ENCODE measurements around the gene RTN4.

Gene RTN4

GRCh38 chr2:54966837-54967236 is 83.4 kb downstream of the RTN4 start:
- no peak for DNase-seq

DNA sequence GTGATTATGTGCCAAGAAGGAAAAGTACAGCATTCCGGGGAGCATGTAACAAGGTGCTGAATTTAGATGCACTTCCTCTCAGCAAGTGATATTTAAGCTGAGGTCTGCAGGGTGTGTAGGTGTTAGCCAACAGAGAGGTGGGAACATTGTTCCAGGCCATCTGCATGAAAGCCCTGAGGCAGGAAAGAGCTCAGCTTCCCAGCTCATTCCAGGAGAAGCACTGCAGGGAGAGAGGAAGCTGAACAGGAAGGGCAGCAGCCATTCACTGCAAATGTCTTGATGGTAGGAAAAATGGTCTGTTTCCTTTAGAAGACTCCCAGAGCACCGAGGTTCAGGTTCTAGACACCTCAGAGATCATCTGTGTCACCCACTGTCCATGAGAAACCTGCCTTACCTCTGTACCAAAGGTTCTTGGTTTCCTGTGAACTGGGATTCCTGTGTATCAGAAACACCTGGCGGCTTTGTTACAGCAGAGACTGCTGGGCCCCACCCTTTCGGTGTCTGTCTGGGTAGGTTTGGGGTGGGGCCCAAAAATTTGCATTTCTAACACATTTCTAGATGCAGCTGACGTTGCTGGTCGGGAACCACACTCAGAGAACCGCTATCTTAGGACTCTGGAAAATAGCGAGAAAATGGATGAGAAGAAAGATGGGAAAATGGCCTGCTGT is 84.0 kb downstream of the RTN4 start:
- DNase-seq: no peak

DNA sequence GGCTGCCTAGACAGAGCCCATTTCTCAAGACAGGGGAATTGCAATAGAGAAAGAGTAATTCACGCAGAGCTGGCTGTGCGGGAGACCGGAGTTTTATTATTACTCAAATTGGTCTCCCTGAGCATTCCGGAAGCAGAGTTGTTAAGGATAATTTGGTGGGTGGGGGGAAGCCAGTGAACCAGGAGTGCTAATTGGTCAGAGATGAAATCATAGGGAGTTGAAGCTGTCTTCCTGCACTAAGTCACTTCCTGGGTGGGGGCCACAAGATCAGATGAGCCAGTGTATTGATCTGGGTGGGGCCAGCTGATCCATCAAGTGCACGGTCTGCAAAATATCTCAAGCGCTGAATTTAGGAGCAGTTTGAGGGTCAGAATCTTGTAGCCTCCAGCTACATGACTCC is 84.8 kb downstream of the RTN4 start:
- no peak for DNase-seq

GRCh38 chr2:54964816-54965215 is 85.4 kb downstream of the RTN4 start:
- no peak for DNase-seq

DNA sequence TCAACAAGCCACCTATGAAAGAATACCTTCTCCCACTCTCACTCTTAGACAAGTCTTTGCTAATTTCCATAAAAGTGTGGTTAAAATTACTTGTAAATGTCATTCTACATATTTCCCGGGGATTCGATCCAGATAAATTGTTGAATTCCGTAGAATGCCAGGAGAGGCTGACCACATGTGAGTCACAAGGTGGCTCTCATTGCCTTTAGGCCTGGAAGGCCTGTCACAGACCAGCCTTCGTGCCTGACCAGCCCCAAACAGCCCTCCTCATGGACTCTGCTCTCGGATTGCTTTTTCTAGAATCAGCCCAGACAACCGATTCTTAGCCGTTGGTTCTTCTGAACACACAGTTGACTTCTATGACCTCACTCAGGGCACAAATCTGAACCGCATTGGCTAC is 86.0 kb downstream of the RTN4 start:
- no peak for DNase-seq

GRCh38 chr2:54963476-54963875 is 86.8 kb downstream of the RTN4 start:
- no peak for DNase-seq

DNA sequence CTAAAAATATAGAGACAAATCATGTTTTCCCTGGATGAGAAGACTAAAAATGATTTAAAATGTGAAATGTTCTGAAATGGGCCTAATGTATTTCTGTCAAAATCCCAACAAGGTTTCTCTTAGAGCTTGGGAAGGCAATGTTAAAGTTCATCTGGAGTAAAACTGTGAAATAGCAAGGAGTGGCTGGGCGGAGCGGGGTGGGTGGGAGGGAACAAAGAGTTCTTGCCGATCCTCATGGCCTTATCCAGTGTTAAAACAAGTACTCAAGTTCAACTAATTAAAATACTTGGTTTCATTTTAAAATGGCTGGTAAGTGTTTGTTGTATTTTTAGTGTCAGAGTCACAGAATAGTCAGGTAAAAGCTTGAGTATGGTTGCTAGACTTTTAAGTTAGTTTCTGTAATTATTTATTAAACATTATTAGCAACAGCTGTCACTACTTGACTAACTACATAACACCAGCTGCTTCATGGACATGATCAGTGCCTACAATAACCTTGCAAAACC is 87.3 kb downstream of the RTN4 start:
- DNase-seq: no peak

GRCh38 chr2:54962511-54962910 is 87.7 kb downstream of the RTN4 start:
- no peak for DNase-seq

DNA sequence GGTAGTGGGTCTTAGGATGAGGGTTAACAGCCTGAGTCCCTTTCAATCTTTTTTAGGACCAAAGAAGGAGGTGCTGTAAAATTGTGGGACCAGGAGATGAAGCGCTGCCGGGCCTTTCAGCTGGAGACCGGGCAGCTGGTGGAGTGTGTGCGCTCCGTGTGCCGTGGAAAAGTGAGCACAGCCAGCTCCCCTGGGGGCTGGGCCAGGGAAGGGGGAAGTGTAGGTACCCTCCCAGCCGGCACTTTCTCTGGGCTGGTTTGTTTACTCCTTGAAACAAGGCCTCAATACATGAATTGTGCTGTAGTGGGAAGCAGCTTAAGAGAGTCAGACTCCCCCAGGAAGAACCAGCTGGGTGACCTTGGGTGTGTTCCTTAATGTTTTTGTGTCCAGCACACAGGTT is 90.1 kb downstream of the RTN4 start:
- DNase-seq: no peak

DNA sequence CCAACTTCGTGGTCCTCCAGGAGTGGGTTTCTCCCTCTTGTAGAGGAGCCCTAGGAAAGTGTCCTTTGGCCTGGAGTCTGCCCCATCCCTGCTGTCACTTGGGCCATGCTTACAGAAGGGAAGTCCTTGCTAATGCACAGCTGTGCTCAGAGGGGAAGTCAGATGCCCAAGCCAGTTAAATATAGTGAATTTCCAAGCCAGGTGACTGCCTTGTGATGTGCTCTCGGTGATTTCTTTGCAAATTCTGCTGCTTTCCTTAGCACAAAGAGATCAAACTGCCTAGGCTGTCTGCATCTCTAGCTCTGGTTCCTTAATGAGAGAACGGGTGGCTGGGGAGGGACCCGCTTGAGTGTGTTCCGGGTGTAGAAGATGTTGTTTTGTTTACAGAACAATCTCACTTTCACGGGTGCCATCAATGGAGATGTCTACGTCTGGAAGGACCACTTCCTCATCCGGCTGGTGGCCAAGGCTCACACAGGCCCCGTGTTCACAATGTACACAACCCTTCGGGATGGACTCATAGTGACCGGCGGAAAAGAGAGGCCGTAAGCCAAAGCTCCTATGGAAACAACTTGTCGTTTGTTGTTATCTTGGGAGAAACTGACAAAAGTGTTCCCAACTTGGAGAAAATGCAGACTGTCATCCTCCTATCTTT is 91.4 kb downstream of the RTN4 start:
- DNase-seq: no peak

DNA sequence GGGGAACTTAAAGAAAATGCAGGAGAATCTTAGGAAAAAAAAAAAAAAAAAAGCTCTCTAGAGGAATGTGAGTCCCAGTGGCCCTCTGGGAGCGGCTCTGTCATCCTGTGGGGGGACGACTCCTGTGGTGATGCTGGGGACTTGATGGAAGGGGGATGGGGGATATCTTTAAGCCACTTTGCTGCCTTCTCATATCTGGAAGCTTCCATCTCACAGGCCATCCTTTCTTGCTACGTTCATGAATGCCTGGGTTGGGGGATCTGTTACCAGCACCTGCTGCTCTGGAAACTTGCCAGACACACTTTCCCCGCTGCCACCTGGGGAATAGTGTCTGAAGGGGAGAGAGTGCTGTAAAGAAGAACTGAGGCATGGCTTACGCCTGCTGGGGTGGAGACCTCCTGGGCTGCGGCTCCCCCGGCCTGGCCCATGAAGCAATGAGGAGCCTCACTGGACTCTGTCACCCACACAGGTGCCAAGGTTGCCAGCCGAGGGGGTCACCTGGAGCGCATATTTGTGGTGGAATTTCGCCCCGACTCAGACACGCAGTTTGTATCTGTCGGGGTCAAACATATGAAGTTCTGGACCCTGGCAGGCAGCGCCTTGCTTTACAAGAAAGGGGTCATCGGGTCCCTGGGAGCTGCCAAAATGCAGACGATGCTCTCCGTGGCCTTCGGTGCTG is 92.8 kb downstream of the RTN4 start:
- no peak for DNase-seq

GRCh38 chr2:54956111-54956627 is 94.1 kb downstream of the RTN4 start:
- no peak for DNase-seq

- no peak for DNase-seq
Observed at GRCh38 chr2:54955358-54956110, 94.7 kb downstream of the RTN4 start.

GRCh38 chr2:54954705-54955357 is 95.4 kb downstream of the RTN4 start:
- DNase-seq: no peak

DNA sequence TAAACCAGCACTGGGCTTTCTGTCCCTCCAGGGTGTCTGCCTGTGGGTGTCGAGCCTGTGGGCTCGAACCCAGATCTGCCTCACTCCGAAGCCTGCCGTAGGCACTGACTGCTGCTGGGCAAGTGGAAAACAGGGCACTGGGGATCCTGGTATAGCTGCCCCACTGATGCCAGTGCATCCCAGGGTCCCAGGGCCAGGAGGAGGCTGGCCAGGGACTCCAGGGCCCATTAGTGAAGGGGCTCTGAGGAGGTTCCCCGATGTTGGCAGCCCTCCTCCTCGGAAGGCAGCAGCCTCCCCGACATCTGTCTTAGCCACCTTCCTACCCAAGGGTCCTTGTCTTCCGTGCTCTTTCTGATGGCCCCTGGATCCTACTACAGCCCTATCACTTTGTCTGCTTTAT is 96.1 kb downstream of the RTN4 start:
- DNase-seq: no peak

DNA sequence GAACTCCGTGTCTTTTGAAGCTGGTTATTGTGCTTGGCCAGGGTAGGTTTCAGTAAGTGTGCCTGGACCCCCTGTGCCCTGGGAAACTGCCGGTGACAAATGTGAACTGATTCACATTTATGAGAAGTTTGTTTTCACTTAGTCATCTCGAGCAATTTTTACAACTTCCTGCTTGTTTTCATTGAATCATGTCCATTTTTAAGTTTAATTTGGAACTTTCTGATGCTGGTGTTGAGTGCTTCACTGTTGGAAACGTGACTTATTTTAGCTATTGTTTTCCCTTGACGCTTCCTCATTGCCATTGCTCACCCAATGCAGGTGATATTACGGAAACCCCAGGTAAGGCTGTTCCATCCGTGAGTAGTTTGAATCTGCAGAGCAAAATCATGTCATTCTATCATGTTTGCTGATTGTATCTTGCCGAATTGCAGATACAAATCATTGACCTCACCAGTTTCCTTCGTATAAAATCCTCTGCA is 97.2 kb downstream of the RTN4 start:
- no peak for DNase-seq

GRCh38 chr2:54952425-54952824 is 97.8 kb downstream of the RTN4 start:
- DNase-seq: no peak

- no peak for DNase-seq
Observed at GRCh38 chr2:54950811-54951210, 99.4 kb downstream of the RTN4 start.

DNA sequence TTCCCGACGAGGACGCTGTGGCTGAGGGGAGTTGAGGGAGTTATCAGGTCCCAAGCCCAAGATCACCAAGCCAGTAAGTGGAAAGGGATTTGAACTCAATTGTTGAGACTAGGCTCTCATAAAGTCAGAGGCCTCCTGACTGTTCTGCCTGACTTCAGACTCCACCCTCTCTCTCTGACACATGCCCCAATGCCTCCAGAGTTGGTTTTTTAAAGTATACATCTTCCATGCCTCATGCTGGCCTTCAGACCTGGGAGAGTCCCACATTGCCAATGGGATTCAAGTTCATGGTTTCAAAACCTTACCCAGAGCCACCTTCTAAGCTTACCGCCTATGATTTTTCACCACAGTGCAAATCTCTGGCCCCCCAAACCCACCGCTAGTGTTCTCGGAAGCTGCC is 100.8 kb downstream of the RTN4 start:
- DNase-seq: no peak

- DNase-seq: no peak
Observed at GRCh38 chr2:54948120-54948519, 102.1 kb downstream of the RTN4 start.

DNA sequence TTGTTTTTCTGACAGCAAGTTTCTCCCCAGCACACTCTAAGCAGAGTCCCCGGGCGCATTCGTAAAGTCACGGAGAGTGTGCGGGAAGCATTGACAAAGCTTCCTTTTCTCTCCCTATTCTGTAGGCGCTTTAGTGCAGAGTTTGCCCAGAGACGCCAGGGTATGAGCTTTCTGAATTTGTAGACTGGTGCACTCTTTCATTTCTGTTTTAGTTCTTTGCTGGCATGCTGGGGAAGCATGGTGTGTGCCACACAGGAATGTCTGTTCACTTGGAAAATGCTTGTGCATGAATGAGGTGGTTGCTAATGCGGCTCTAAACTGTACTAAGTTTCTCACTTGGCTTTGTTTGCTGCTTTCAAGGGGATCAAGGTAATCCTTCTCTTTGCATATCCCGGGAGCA is 102.6 kb downstream of the RTN4 start:
- DNase-seq: no peak

GRCh38 chr2:54947136-54947535 is 103.1 kb downstream of the RTN4 start:
- no peak for DNase-seq

Data from right forelimb (tissue), 1 donor.